IMR-90 (cell line): ENCODE results near the gene ACY1. TPM values are rescaled to one million over a fixed set of nuclear protein-coding genes. Genes with fewer than 3 reads are reported as not detected.

Experiments
- ATAC-seq: fragments of 200-7000 bp; cut with Tn5 transposase; 2 replicates; pipeline ENCODE4 v1.9.1; 2020; ENCODE audit warnings: low read depth, mild to moderate bottlenecking, moderate library complexity
- BruUV-seq: library from RNA; stranded (reverse); fragments of 400-500 nt; replicated peaks from 2 replicates; lab custom pipeline; 2021; lab: Mats Ljungman, UMichigan
- CTCF ChIA-PET: fragments of 300-600 bp; formaldehyde crosslinking; extraction: SDS; loops from one replicate; lab custom pipeline; 2021; ENCODE audit warnings: antibody characterized with exemption; lab: Yijun Ruan, JAX
- POLR2A ChIA-PET: fragments of 300-600 bp; sonication (Branson Sonifier 250); formaldehyde crosslinking; loops from one replicate; lab custom pipeline; 2022; ENCODE audit warnings: antibody characterized with exemption; ENCODE audit not compliant: unreplicated experiment; lab: Charles Lee
- DNase-seq: peaks from one replicate; pipeline ENCODE4 v3.0.0; 2013
- H2AFZ ChIP-seq: replicated peaks from 2 replicates; pipeline ENCODE3; 2013; ENCODE audit warnings: low read length, mild to moderate bottlenecking; ENCODE audit not compliant: poor library complexity
- H2AK5ac ChIP-seq: 2 replicates; pipeline ENCODE4 v1.6.1; 2013; ENCODE audit warnings: low read depth, low read length, inconsistent platforms
- H2AK9ac ChIP-seq: replicated peaks from 2 replicates; pipeline ENCODE3; 2013; ENCODE audit warnings: mild to moderate bottlenecking, low read depth, low read length, moderate library complexity; ENCODE audit not compliant: poor library complexity
- H2BK120ac ChIP-seq: 2 replicates; pipeline ENCODE4 v1.6.1; 2013; ENCODE audit warnings: low read depth, low read length, inconsistent platforms
- H2BK15ac ChIP-seq: 3 replicates; pipeline ENCODE4 v1.6.1; 2013; ENCODE audit warnings: low read depth, low read length, inconsistent platforms
- H2BK20ac ChIP-seq: 2 replicates; pipeline ENCODE4 v1.6.1; 2013; ENCODE audit warnings: low read depth, mild to moderate bottlenecking, inconsistent platforms, low read length, moderate library complexity
- H2BK5ac ChIP-seq: 2 replicates; pipeline ENCODE4 v1.6.1; 2013; ENCODE audit warnings: mild to moderate bottlenecking, low read depth, low read length, inconsistent platforms; ENCODE audit not compliant: poor library complexity, severe bottlenecking
- H3K14ac ChIP-seq: replicated peaks from 2 replicates; pipeline ENCODE4 v1.6.1; 2013; ENCODE audit warnings: low read depth, low read length, inconsistent platforms
- H3K18ac ChIP-seq: 2 replicates; pipeline ENCODE4 v1.6.1; 2013; ENCODE audit warnings: low read depth, low read length, control low read depth
- H3K23ac ChIP-seq: 2 replicates; pipeline ENCODE4 v1.6.1; 2013; ENCODE audit warnings: low read depth, low read length, inconsistent platforms
- H3K27ac ChIP-seq: 2 replicates; pipeline ENCODE4 v1.5.1; 2013; ENCODE audit warnings: mild to moderate bottlenecking, control low read depth, low read length; ENCODE audit not compliant: insufficient read depth
- H3K27me3 ChIP-seq: 2 replicates; pipeline ENCODE4 v1.6.1; 2013; ENCODE audit warnings: low read length; ENCODE audit not compliant: control insufficient read depth, insufficient read depth
- H3K36me3 ChIP-seq: 2 replicates; pipeline ENCODE4 v1.6.1; 2013; ENCODE audit warnings: low read length, mixed read lengths; ENCODE audit not compliant: control insufficient read depth, insufficient read depth
- H3K4ac ChIP-seq: 2 replicates; pipeline ENCODE4 v1.6.1; 2013; ENCODE audit warnings: low read depth, low read length, inconsistent platforms
- H3K4me1 ChIP-seq: 2 replicates; pipeline ENCODE4 v1.6.1; 2013; ENCODE audit warnings: low read length, mixed read lengths; ENCODE audit not compliant: control insufficient read depth, insufficient read depth
- H3K4me2 ChIP-seq: 2 replicates; pipeline ENCODE4 v1.6.1; 2013; ENCODE audit warnings: low read depth, mild to moderate bottlenecking, control low read depth, low read length, moderate library complexity
- H3K4me3 ChIP-seq: 2 replicates; pipeline ENCODE4 v1.5.1; 2013; ENCODE audit warnings: low read depth, mild to moderate bottlenecking, control low read depth, low read length, moderate library complexity; ENCODE audit not compliant: insufficient read depth
- H3K56ac ChIP-seq: 2 replicates; pipeline ENCODE4 v1.6.1; 2013; ENCODE audit warnings: low read length, inconsistent platforms; ENCODE audit not compliant: insufficient read depth; ENCODE audit errors: extremely low read depth
- H3K79me1 ChIP-seq, 2 experiments: 2 replicates each; pipeline ENCODE4 v1.6.1; 2013; ENCODE audit warnings: low read length in 2 of 2, inconsistent platforms in 1 of 2, low read depth in 1 of 2
- H3K9ac ChIP-seq: 2 replicates; pipeline ENCODE4 v1.6.1; 2013; ENCODE audit warnings: low read depth, low read length, control low read depth
- H3K9me1 ChIP-seq: 2 replicates; pipeline ENCODE4 v1.6.1; 2013; ENCODE audit warnings: low read length, inconsistent platforms; ENCODE audit not compliant: insufficient read depth
- H3K9me3 ChIP-seq: 2 replicates; pipeline ENCODE4 v1.6.1; 2013; ENCODE audit warnings: low read length; ENCODE audit not compliant: control insufficient read depth, insufficient read depth
- H4K20me1 ChIP-seq: 2 replicates; pipeline ENCODE4 v1.6.1; 2013; ENCODE audit warnings: low read length, inconsistent platforms; ENCODE audit not compliant: insufficient read depth
- H4K5ac ChIP-seq: 2 replicates; pipeline ENCODE4 v1.6.1; 2013; ENCODE audit warnings: mild to moderate bottlenecking, low read depth, low read length, control low read depth
- H4K8ac ChIP-seq, 2 experiments: 2 replicates each; pipeline ENCODE4 v1.6.1; 2013; ENCODE audit warnings: low read depth in 2 of 2, low read length in 2 of 2, control low read depth in 1 of 2, inconsistent platforms in 1 of 2
- H4K91ac ChIP-seq: 2 replicates; pipeline ENCODE4 v1.6.1; 2013; ENCODE audit warnings: low read depth, low read length, inconsistent platforms; ENCODE audit not compliant: insufficient read depth
- BHLHE40 ChIP-seq: fragments of 150-350 bp; IDR thresholded peaks from 2 replicates; pipeline ENCODE4 v1.6.1; 2016; ENCODE audit warnings: mild to moderate bottlenecking, low read depth, low read length
- CEBPB ChIP-seq: IDR thresholded peaks from 2 replicates; pipeline ENCODE4 v1.6.1; 2012; ENCODE audit warnings: low read depth, low read length, improper control_type of control experiment
- CTCF ChIP-seq: conservative IDR thresholded peaks from 2 replicates; pipeline ENCODE4 v1.5.1; 2012; ENCODE audit warnings: mild to moderate bottlenecking, low read depth, low read length, improper control_type of control experiment
- NFE2L2 ChIP-seq: fragments of 150-350 bp; IDR thresholded peaks from 2 replicates; pipeline ENCODE4 v1.6.1; 2016; ENCODE audit warnings: low read depth, mild to moderate bottlenecking, low read length
- WGBS, 2 experiments: methylation state at CpG; one replicate each; pipeline versions ENCODE4 v1.1.5 to v1.1.7; 2013; ENCODE audit warnings: missing lambda C conversion rate in 2 of 2; ENCODE audit not compliant: insufficient read length in 1 of 2; ENCODE audit errors: extremely low coverage in 2 of 2; 5-methylcytosine and 5-hydroxymethylcytosine counted together
- dilution Hi-C: fragments of 300-500 bp; cut with HindIII; formaldehyde crosslinking; loops from one replicate; pipeline ENCODE4 v1.14.3; 2018; ENCODE audit warnings: low sequenced_read_pairs; ENCODE audit not compliant: unreplicated experiment
- in situ Hi-C: fragments of 300-500 bp; cut with MboI; formaldehyde crosslinking; loops from 3 replicates; pipeline ENCODE4 v1.14.3; 2019; ENCODE audit warnings: low sequenced_read_pairs, inconsistent platforms, mixed read lengths
- intact Hi-C: fragments of 100-400 bp; cut with micrococcal nuclease; formaldehyde crosslinking; loops from 2 replicates; pipeline ENCODE4 v1.10.0; 2022
- polyA plus RNA-seq, 3 experiments: library from polyadenylated mRNA; depleted of rRNA; stranded (reverse); fragments of >200 nt; gene quantifications; 2 replicates each; pipeline ENCODE4 v1.2.3, GENCODE V29; 2012; ENCODE audit warnings: low replicate concordance in 1 of 3
- total RNA-seq: library from RNA; depleted of rRNA; stranded (reverse); fragments of >200 nt; gene quantifications from 2 replicates; pipeline ENCODE4 v1.2.3, GENCODE V29; 2012
- TF ChIP-seq, protein P1 (sequence below): fragments of 150-350 bp; IDR thresholded peaks from 2 replicates; pipeline ENCODE4 v1.6.1; 2016; ENCODE audit warnings: low read depth, mild to moderate bottlenecking, low read length, moderate library complexity, borderline replicate concordance

Gene ACY1
- total and polyA plus RNA-seq, 2 of the 4 experiments (the other 2 are of a cell fraction): 22.0 to 47.1 TPM

DNA sequence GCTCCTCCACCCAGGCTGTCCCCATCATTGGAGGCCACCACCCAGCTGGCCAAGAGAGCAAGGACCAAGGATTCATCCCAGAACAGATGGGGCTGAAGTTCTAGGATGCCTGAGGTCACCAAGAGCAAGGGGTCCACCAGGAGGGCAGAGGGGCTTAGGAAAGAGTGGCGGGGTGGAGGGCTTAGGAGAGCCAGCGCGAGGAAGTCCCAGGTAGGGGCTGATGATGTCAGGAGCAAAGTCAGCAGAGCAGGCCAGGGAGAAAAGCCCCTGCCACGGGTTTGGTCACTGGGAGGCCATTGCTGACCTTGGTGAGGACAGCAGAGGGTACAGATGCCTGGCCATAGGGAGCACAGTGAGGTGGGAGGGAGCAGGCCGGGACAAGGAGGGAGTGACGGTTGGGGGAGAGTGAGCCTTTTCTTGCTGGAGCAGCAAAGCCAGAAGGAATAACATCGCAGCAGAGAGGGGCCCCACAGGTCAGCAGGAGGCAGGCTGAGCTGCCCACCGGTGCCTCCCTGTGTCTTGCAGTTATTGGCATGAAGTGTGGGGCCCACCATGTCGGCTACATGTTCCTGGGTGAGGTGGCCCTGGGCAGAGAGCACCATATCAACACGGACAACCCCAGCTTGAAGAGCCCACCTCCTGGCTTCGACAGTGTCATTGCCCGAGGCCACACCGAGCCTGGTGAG, 36.0 kb upstream of the ACY1 start:
- in situ Hi-C loops: loop anchor here (25.0 kb wide), 1 partner anchor 560 kb away; the partner anchor contains the start of genes MANF and RBM15B
- no peak overlapping the region for H2BK20ac ChIP-seq
- no peak overlapping the region for H4K8ac ChIP-seq
- H3K23ac ChIP-seq: no peak overlapping the region
- H3K4ac ChIP-seq: no peak overlapping the region
- POLR2A ChIA-PET: no interaction called here
- H3K9me3 ChIP-seq: no peaks in the 10 kb centered on the region
- H3K56ac ChIP-seq: no peak overlapping the region
- H3K9me1 ChIP-seq: peaks cover 12% of the 10 kb centered on the region
- H3K27me3 ChIP-seq: no peaks in the 10 kb centered on the region
- no peak overlapping the region for H3K18ac ChIP-seq
- WGBS, 2 experiments: 53% methylated on average over 4 of the region's 13 CpGs; no CpG with 5 or more reads in 1 of the 2 experiments
- H3K36me3 ChIP-seq: peaks cover 2% of the 10 kb centered on the region; the same call in 1 of the 2 replicates
- peaks cover 5 to 12% of the 10 kb centered on the region in 2 experiments; a peak in 2 of 4 replicates for H3K79me1 ChIP-seq
- H4K5ac ChIP-seq: no peak overlapping the region
- peaks cover 9% of the 10 kb centered on the region for H3K4me1 ChIP-seq
- ATAC-seq: no peak
- no peak overlapping the region for H3K4me3 ChIP-seq
- no peak overlapping the region for H2AK9ac ChIP-seq
- no peak overlapping the region for H2BK5ac ChIP-seq
- CTCF ChIA-PET: interaction anchor here (0.6 kb wide), 1 partner anchor 468 kb away, joined by 3 read pairs; no protein-coding TSS in a partner anchor
- no peak overlapping the region for H4K91ac ChIP-seq
- intact Hi-C loops: no loop called here
- no peak overlapping the region for H3K4me2 ChIP-seq
- no peak overlapping the region for H3K27ac ChIP-seq
- no peak overlapping the region for H2AFZ ChIP-seq
- H2BK120ac ChIP-seq: no peak overlapping the region
- H3K9ac ChIP-seq: no peak overlapping the region
- H2BK15ac ChIP-seq: no peak overlapping the region
- TF ChIP-seq CEBPB (no peak), CTCF (no peak), BHLHE40 (no peak), NFE2L2 (no peak)
- TF ChIP-seq, protein P1, sequence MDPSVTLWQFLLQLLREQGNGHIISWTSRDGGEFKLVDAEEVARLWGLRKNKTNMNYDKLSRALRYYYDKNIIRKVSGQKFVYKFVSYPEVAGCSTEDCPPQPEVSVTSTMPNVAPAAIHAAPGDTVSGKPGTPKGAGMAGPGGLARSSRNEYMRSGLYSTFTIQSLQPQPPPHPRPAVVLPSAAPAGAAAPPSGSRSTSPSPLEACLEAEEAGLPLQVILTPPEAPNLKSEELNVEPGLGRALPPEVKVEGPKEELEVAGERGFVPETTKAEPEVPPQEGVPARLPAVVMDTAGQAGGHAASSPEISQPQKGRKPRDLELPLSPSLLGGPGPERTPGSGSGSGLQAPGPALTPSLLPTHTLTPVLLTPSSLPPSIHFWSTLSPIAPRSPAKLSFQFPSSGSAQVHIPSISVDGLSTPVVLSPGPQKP: no peak
- no peak overlapping the region for H3K14ac ChIP-seq
- DNase-seq: no peak
- H2AK5ac ChIP-seq: no peak overlapping the region
- dilution Hi-C loops: no loop called here
- no peaks in the 10 kb centered on the region for H4K20me1 ChIP-seq
- no TSS peak for BruUV-seq
